Upper lobe of right lung (tissue), 1 donor: ENCODE data around the gene KIT. TPM values are rescaled to one million over a fixed set of nuclear protein-coding genes. Genes with fewer than 3 reads are reported as not detected.

Experiments
- ATAC-seq: fragments of 200-7000 bp; cut with Tn5 transposase; one replicate; pipeline ENCODE4 v1.9.1; 2020; ENCODE audit warnings: mild to moderate bottlenecking, moderate library complexity
- DNase-seq: peaks from one replicate; pipeline ENCODE4 v3.0.0-alpha.2; 2020
- H3K27ac ChIP-seq: fragments of 200-600 bp; one replicate; pipeline ENCODE4 v1.8.0; 2022
- H3K27me3 ChIP-seq: fragments of 200-600 bp; one replicate; pipeline ENCODE4 v1.8.0; 2022; ENCODE audit warnings: mild to moderate bottlenecking
- H3K36me3 ChIP-seq: fragments of 200-600 bp; one replicate; pipeline ENCODE4 v1.8.0; 2022
- H3K4me1 ChIP-seq: fragments of 200-600 bp; one replicate; pipeline ENCODE4 v1.8.0; 2022
- H3K4me3 ChIP-seq: fragments of 200-600 bp; one replicate; pipeline ENCODE4 v1.8.0; 2022; ENCODE audit warnings: mild to moderate bottlenecking
- H3K9me3 ChIP-seq: fragments of 200-600 bp; one replicate; pipeline ENCODE4 v1.8.0; 2022
- CTCF ChIP-seq: fragments of 200-600 bp; IDR thresholded peaks from one replicate; pipeline ENCODE4 v1.8.0; 2022; ENCODE audit warnings: antibody characterized with exemption
- intact Hi-C: fragments of 100-400 bp; cut with DNase I; formaldehyde crosslinking; loops from one replicate; pipeline ENCODE4 v1.11.0; 2022
- total RNA-seq: library from RNA; stranded (reverse); fragmentation: NEBNext Ultra II Directional; extraction: Animal tissue kit (Norgen Biotek cat#: 25700); gene quantifications from one replicate; pipeline ENCODE4 v1.2.1, GENCODE V29; 2021
- donor health status: DM: no; HTN: yes; CAD: no; lungs with severe emphysema.

The KIT gene
- total RNA-seq, 1 donor from 2014 or later = 33.3 TPM

- H3K4me3 ChIP-seq = no peak overlapping the region
- TF ChIP-seq CTCF = no peak
- H3K4me1 ChIP-seq = peaks cover 8% of the 10 kb centered on the region
- intact Hi-C loops = no loop called here
- H3K27ac ChIP-seq = no peak overlapping the region
- no peak for DNase-seq
- H3K27me3 ChIP-seq = no peaks in the 10 kb centered on the region
- H3K36me3 ChIP-seq = no peaks in the 10 kb centered on the region
- H3K9me3 ChIP-seq = no peaks in the 10 kb centered on the region
- ATAC-seq = peak; percentile 66
Measured at GRCh38 chr4:54708339-54709279, 50.9 kb downstream of the KIT start.

DNA sequence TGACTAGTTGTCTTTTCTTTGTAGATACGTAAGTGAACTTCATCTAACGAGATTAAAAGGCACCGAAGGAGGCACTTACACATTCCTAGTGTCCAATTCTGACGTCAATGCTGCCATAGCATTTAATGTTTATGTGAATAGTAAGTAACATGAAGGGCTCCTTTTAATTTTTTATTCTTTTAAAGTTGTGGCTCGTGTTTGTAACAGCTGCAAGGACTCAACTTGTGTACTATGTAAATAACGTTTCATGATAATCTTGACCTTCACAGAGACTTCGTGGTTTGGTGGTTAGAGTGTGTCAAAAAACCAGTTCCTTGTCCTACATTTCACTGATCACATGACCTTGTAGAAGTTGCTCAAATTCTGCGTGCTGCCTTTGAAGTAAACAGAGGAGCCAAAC lies 51.6 kb downstream of the KIT start:
- no peaks in the 10 kb centered on the region for H3K36me3 ChIP-seq
- intact Hi-C loops = no loop called here
- no peak overlapping the region for H3K4me3 ChIP-seq
- H3K4me1 ChIP-seq = peaks cover 8% of the 10 kb centered on the region
- H3K9me3 ChIP-seq = no peaks in the 10 kb centered on the region
- DNase-seq = no peak
- no peaks in the 10 kb centered on the region for H3K27me3 ChIP-seq
- peak; percentile 85 for ATAC-seq
- no peak for TF ChIP-seq CTCF
- no peak overlapping the region for H3K27ac ChIP-seq

DNA sequence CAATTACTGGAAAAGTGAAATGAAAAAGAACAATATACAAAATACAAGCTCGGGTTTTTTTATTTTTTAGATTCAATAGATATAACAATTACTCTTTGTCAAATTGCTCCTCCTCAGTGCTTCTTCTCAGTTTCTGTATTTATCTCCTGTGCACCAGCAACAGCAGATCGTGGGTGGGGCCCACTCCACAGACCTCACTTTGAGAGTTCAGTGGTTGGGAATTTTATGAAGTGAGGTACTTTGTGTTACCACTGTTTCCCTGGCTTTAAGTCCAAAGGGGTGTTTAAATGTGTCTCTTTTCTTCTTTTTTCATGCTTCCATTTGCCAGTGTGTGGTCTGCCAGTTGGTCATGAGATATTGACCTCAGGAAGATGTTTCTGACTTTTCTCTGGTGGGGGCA lies 54.4 kb downstream of the KIT start:
- DNase-seq = no peak
- no peaks in the 10 kb centered on the region for H3K27me3 ChIP-seq
- no peaks in the 10 kb centered on the region for H3K36me3 ChIP-seq
- no peak overlapping the region for H3K4me3 ChIP-seq
- ATAC-seq = no peak
- H3K9me3 ChIP-seq = no peaks in the 10 kb centered on the region
- TF ChIP-seq CTCF = no peak
- H3K4me1 ChIP-seq = peaks cover 8% of the 10 kb centered on the region
- intact Hi-C loops = no loop called here
- H3K27ac ChIP-seq = no peak overlapping the region

DNA sequence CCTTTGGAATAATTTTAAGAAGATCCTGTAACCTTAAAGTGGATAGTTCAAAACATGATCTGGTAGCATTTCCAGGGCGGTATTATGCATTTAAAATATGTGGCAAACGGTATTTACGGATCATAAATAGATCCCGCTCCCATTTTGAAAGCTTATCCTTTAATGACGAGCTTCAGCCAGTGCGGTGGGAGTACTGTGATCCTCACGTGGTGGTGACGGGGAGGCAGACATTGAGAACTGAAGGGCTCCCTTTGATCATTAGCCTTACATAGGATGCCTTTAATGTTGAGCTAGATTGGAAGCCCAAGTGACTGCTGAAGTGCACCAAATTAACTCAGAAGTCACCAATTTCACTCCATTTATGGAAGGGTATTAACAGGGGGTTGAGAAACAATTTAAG lies 56.9 kb downstream of the KIT start:
- Histone ChIP-seq H3K27ac (no peak overlapping the region), H3K4me1 (peaks cover 2% of the 10 kb centered on the region), H3K27me3 (no peaks in the 10 kb centered on the region), H3K36me3 (no peaks in the 10 kb centered on the region), H3K4me3 (no peak overlapping the region), H3K9me3 (no peaks in the 10 kb centered on the region)
- ATAC-seq = no peak
- intact Hi-C loops = no loop called here
- DNase-seq = no peak
- TF ChIP-seq CTCF = no peak

DNA sequence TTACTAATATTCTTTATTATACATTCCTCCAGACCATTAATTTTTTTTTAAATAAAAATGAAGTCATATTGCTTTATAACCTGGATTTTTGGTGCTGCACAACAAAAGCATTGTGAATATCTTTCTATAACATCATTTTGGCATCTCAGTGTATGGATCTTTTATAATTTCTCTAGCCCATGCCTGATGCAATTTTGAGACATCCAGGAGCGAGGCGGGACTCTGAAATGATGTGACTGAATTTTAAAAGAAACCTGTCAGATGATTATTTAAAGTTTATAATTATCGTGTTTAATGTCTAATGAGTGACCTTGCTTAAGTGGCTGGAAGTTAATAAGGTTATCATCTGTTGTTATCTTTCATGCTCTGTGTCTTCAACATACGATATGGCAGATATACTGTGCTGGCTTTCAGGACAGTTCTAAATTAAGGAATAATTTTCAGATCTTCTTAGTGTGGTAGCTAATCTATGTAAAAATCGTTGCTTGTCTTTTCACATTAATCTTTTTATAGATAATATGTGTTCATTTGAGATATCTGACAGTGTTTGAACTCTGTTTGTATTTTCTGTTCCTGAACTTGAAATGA lies 58.8 kb downstream of the KIT start:
- Histone ChIP-seq H3K4me1 (no peaks in the 10 kb centered on the region), H3K36me3 (no peaks in the 10 kb centered on the region), H3K27ac (no peak overlapping the region), H3K27me3 (no peaks in the 10 kb centered on the region), H3K4me3 (no peak overlapping the region), H3K9me3 (no peaks in the 10 kb centered on the region)
- ATAC-seq (no peak), DNase-seq (no peak)
- no peak for TF ChIP-seq CTCF
- intact Hi-C loops = no loop called here
